H1 (cell line): ENCODE results near the gene OTUD5. TPM values are rescaled to one million over a fixed set of nuclear protein-coding genes. Genes with fewer than 3 reads are reported as not detected.

Experiments
- CTCF ChIA-PET: fragments of 300-600 bp; sonication (Branson Sonifier 250); formaldehyde crosslinking; loops from one replicate; lab custom pipeline; 2021; ENCODE audit not compliant: partially characterized antibody; lab: Charles Lee
- POLR2A ChIA-PET: fragments of 300-600 bp; sonication (Branson Sonifier 250); formaldehyde crosslinking; loops from one replicate; lab custom pipeline; 2021; ENCODE audit warnings: inconsistent platforms; ENCODE audit not compliant: partially characterized antibody; lab: Charles Lee
- DNase-seq, 2 experiments: peaks; one replicate each; pipeline versions ENCODE4 v3.0.0 to v3.0.0-alpha.2; 2010 to 2022; ENCODE audit warnings: low spot score in 2 of 2, low read depth in 1 of 2, mixed read lengths in 1 of 2
- FAIRE-seq: peaks from 2 replicates; lab custom pipeline; 2011; peaks lifted over from hg19 to GRCh38; lab: Jason Lieb, UNC
- H2AFZ ChIP-seq: 2 replicates; pipeline ENCODE4 v1.8.1; 2012; ENCODE audit warnings: low read length, inconsistent platforms
- H2AK5ac ChIP-seq: 2 replicates; pipeline ENCODE4 v1.6.1; 2013; ENCODE audit warnings: low read depth, low read length
- H2BK120ac ChIP-seq: replicated peaks from 2 replicates; pipeline ENCODE3; 2013; ENCODE audit warnings: low read depth, low read length, inconsistent platforms
- H2BK12ac ChIP-seq: 2 replicates; pipeline ENCODE4 v1.6.1; 2013; ENCODE audit warnings: low read depth, low read length
- H2BK15ac ChIP-seq: 2 replicates; pipeline ENCODE4 v1.6.1; 2013; ENCODE audit warnings: low read length
- H2BK20ac ChIP-seq: 2 replicates; pipeline ENCODE4 v1.6.1; 2013; ENCODE audit warnings: low read length
- H2BK5ac ChIP-seq: 2 replicates; pipeline ENCODE4 v1.6.1; 2013; ENCODE audit warnings: low read depth, low read length
- H3K14ac ChIP-seq: 2 replicates; pipeline ENCODE4 v1.6.1; 2013; ENCODE audit warnings: inconsistent platforms; ENCODE audit not compliant: insufficient read length
- H3K18ac ChIP-seq: 2 replicates; pipeline ENCODE4 v1.6.1; 2013; ENCODE audit warnings: low read length; ENCODE audit errors: extremely low read depth
- H3K23ac ChIP-seq: 2 replicates; pipeline ENCODE4 v1.6.1; 2013; ENCODE audit warnings: inconsistent platforms; ENCODE audit not compliant: insufficient read length
- H3K23me2 ChIP-seq: 2 replicates; pipeline ENCODE4 v1.6.1; 2013; ENCODE audit warnings: low read depth, low read length
- H3K27ac ChIP-seq: 2 replicates; pipeline ENCODE4 v1.6.1; 2011; ENCODE audit warnings: low read depth, low read length, inconsistent platforms
- H3K27me3 ChIP-seq, 4 experiments: replicated peaks in 1 of 4; 1 replicate in 1 of 4; 2 replicates in 3 of 4; pipeline versions ENCODE4 v1.6.1 to v1.8.1; 2011 to 2013; ENCODE audit warnings: low read length in 3 of 4, mild to moderate bottlenecking in 3 of 4, inconsistent platforms in 2 of 4, mixed read lengths in 2 of 4, moderate library complexity in 1 of 4; ENCODE audit not compliant: control insufficient read depth in 3 of 4, insufficient read depth in 3 of 4; ENCODE audit errors: extremely low read depth in 1 of 4
- H3K36me3 ChIP-seq, 4 experiments: 2 replicates each; pipeline versions ENCODE4 v1.6.1 to v1.8.1; 2011 to 2013; ENCODE audit warnings: mild to moderate bottlenecking in 4 of 4, low read length in 3 of 4, moderate library complexity in 2 of 4, control low read depth in 1 of 4, inconsistent platforms in 1 of 4; ENCODE audit not compliant: insufficient read depth in 4 of 4, control insufficient read depth in 2 of 4
- H3K4ac ChIP-seq: replicated peaks from 2 replicates; pipeline ENCODE3; 2013; ENCODE audit warnings: low read length, low read depth, mixed read lengths, inconsistent platforms; ENCODE audit not compliant: insufficient read length
- H3K4me1 ChIP-seq, 4 experiments: replicated peaks in 1 of 4; 1 replicate in 1 of 4; 2 replicates in 3 of 4; pipeline versions ENCODE4 v1.6.1 to v1.8.1; 2011 to 2013; ENCODE audit warnings: low read length in 3 of 4, inconsistent platforms in 2 of 4, mixed read lengths in 1 of 4; ENCODE audit not compliant: insufficient read depth in 4 of 4, control insufficient read depth in 3 of 4
- H3K4me2 ChIP-seq, 2 experiments: 2 replicates each; pipeline versions ENCODE4 v1.6.1 to v1.8.1; 2011 to 2013; ENCODE audit warnings: low read depth in 2 of 2, low read length in 2 of 2, control low read depth in 1 of 2, inconsistent platforms in 1 of 2, mild to moderate bottlenecking in 1 of 2; ENCODE audit not compliant: insufficient read depth in 1 of 2
- H3K4me3 ChIP-seq, 4 experiments: fragments of 200-600, 300-600 bp in 1 of 4; sonication (generic), shearing (Covaris generic), sonication (Bioruptor Twin) in 1 of 4; 2 replicates each; pipeline versions ENCODE4 v1.5.1 to v1.8.1; 2011 to 2016; ENCODE audit warnings: low read length in 4 of 4, low read depth in 3 of 4, control low read depth in 2 of 4, inconsistent platforms in 2 of 4, mild to moderate bottlenecking in 2 of 4, mixed read lengths in 1 of 4, moderate library complexity in 1 of 4; ENCODE audit not compliant: insufficient read depth in 2 of 4; ENCODE audit errors: extremely low read depth in 1 of 4
- H3K56ac ChIP-seq: replicated peaks from 2 replicates; pipeline ENCODE3; 2013; ENCODE audit warnings: low read depth, mild to moderate bottlenecking, mixed read lengths, low read length, inconsistent platforms; ENCODE audit not compliant: insufficient read length
- H3K79me1 ChIP-seq: 2 replicates; pipeline ENCODE4 v1.6.1; 2013; ENCODE audit warnings: low read depth, low read length, control low read depth
- H3K79me2 ChIP-seq, 2 experiments: 2 replicates each; pipeline versions ENCODE4 v1.6.1 to v1.8.1; 2012 to 2013; ENCODE audit warnings: low read length in 2 of 2, mild to moderate bottlenecking in 2 of 2, inconsistent platforms in 1 of 2; ENCODE audit not compliant: insufficient read depth in 2 of 2, control insufficient read depth in 1 of 2
- H3K9ac ChIP-seq, 4 experiments: replicated peaks in 1 of 4; 1 replicate in 1 of 4; 2 replicates in 3 of 4; pipeline versions ENCODE4 v1.6.1 to v1.8.1; 2011 to 2013; ENCODE audit warnings: low read depth in 3 of 4, low read length in 3 of 4, control low read depth in 2 of 4, mild to moderate bottlenecking in 2 of 4, moderate library complexity in 2 of 4, inconsistent platforms in 1 of 4; ENCODE audit errors: extremely low read depth in 1 of 4
- H3K9me3 ChIP-seq, 2 experiments: 2 replicates each; pipeline versions ENCODE4 v1.6.1 to v1.8.1; 2012 to 2013; ENCODE audit warnings: mild to moderate bottlenecking in 2 of 2, moderate library complexity in 2 of 2, control low read depth in 1 of 2, inconsistent platforms in 1 of 2, low read depth in 1 of 2, low read length in 1 of 2, mixed read lengths in 1 of 2; ENCODE audit not compliant: insufficient read depth in 2 of 2
- H4K20me1 ChIP-seq, 2 experiments: replicated peaks in 1 of 2; 2 replicates each; pipeline versions ENCODE3 to v1.8.1; 2011 to 2013; ENCODE audit warnings: inconsistent platforms in 2 of 2, low read length in 2 of 2, mild to moderate bottlenecking in 1 of 2; ENCODE audit not compliant: insufficient read depth in 2 of 2, control insufficient read depth in 1 of 2
- H4K5ac ChIP-seq: 2 replicates; pipeline ENCODE4 v1.6.1; 2013; ENCODE audit warnings: low read length, low read depth, mixed read lengths, inconsistent platforms; ENCODE audit not compliant: insufficient read length
- H4K8ac ChIP-seq: 2 replicates; pipeline ENCODE4 v1.8.0; 2013; ENCODE audit warnings: mild to moderate bottlenecking, moderate library complexity, low read length, inconsistent platforms; ENCODE audit not compliant: insufficient read depth; ENCODE audit errors: extremely low read depth
- H4K91ac ChIP-seq: replicated peaks from 2 replicates; pipeline ENCODE3; 2013; ENCODE audit warnings: low read length, mixed read lengths, inconsistent platforms; ENCODE audit not compliant: insufficient read length
- KDM5A ChIP-seq: fragments of 200-600 bp; IDR thresholded peaks from 2 replicates; pipeline ENCODE4 v1.7.1; 2012; ENCODE audit warnings: mild to moderate bottlenecking, low read length, inconsistent platforms, mixed read lengths
- NANOG ChIP-seq: IDR thresholded peaks from 2 replicates; pipeline ENCODE4 v1.6.1; 2011; ENCODE audit warnings: low read length, low read depth, mild to moderate bottlenecking, inconsistent platforms; ENCODE audit not compliant: insufficient read depth, poor library complexity, severe bottlenecking
- PHF8 ChIP-seq: fragments of 200-600 bp; sonication (generic); conservative IDR thresholded peaks from 2 replicates; pipeline ENCODE4 v1.7.1; 2012; ENCODE audit warnings: low read depth, mild to moderate bottlenecking, inconsistent platforms, low read length, moderate library complexity
- TAF1 ChIP-seq: IDR thresholded peaks from 2 replicates; pipeline ENCODE4 v1.6.1; 2011; ENCODE audit warnings: mild to moderate bottlenecking, low read depth, low read length
- WGBS, 2 experiments: shearing (Covaris generic) in 1 of 2; methylation state at CpG; one replicate each; pipeline versions ENCODE4 v1.1.6 to v1.1.7; 2013 to 2015; ENCODE audit warnings: low lambda C conversion rate in 2 of 2, mixed read lengths in 2 of 2, inconsistent platforms in 1 of 2, low coverage in 1 of 2, missing lambda C conversion rate in 1 of 2; ENCODE audit not compliant: insufficient replicate concordance in 2 of 2, insufficient coverage in 1 of 2, insufficient read length in 1 of 2; ENCODE audit errors: extremely low coverage in 1 of 2, missing lambda C conversion rate in 1 of 2; 5-methylcytosine and 5-hydroxymethylcytosine counted together
- polyA plus RNA-seq, 7 experiments: library from polyadenylated mRNA; depleted of rRNA in 3 of 7; stranded (reverse) in 5 of 7; unstranded in 2 of 7; fragments of >200 nt in 5 of 7; fragments of 200-250 nt in 2 of 7; gene quantifications; 1 replicate in 5 of 7; 2 replicates in 1 of 7; 4 replicates in 1 of 7; pipeline versions ENCODE4 v1.2.1 to v1.2.3, GENCODE V29; 2011 to 2013; ENCODE audit warnings: missing spikeins in 2 of 7, mixed read lengths in 2 of 7
- total RNA-seq: library from RNA; stranded (reverse); fragmentation: NEBNext Ultra II Directional; extraction: Animal tissue kit (Norgen Biotek cat#: 25700); gene quantifications from 2 replicates; pipeline ENCODE4 v1.2.1, GENCODE V29; 2021
- TF ChIP-seq, protein P1 (sequence below): IDR thresholded peaks from 2 replicates; pipeline ENCODE4 v1.6.1; 2012; ENCODE audit warnings: inconsistent platforms

The OTUD5 gene
- total and polyA plus RNA-seq, 2 of the 8 experiments (the other 6 are each of a cell fraction or from before 2014, with no cell fraction given), result 46.3 to 53.5 TPM

DNA sequence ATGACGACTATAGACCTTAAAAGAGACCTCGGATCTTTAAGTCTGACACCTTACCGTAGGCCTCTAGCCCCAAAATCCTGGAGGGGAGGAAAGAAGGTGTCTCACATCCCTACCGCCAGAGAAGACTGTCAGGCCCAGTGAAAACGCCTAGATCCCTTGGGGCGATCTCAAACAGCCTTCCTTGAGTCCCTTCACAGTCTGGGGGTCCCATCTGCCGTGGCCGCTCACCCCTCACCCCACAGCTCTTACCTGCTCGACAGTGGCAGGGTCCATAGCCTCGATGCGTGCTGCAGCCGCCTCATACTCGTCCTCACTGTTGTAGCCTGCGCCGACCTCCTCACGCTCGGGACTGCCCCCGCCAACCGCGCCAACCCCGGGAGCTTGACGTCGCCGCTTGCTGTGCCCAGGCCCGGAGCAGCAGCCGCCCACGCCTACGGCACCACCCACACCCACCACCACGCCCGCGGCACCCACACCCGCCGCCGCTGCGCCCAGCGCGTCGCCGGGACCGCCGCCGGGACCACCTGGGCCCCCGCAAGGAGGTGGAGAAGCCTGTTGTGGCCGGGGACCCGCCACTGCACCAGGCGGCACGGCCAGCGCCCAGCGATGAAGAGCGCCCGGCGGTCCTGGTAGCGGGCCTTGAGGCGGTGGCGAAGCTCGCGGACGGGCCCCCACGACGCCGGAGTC lies 536 bp downstream of the OTUD5 start:
- Histone ChIP-seq H4K20me1 (peaks cover 0 to 2% of the 10 kb centered on the region in 2 experiments), H2BK12ac (no peak overlapping the region), H3K9ac (peak overlapping the region; percentile 75 to 97 (median 90)), H3K79me1 (peaks cover 7% of the 10 kb centered on the region; the same call in 1 of the 2 replicates), H2AK5ac (no peak overlapping the region), H3K79me2 (peaks cover 16 to 52% of the 10 kb centered on the region in 2 experiments; a peak in 3 of 4 replicates), H3K9me3 (no peaks in the 10 kb centered on the region), H3K27ac (peak overlapping the region; percentile 73), H3K36me3 (peaks cover 0 to 13% (median 6%) of the 10 kb centered on the region in 4 experiments; a peak in 6 of 8 replicates), H2BK5ac (no peak overlapping the region), H3K27me3 (no peaks in the 10 kb centered on the region), H3K56ac (no peak overlapping the region), H2AFZ (no peak overlapping the region), H2BK20ac (no peak overlapping the region), H3K4me1 (peaks cover 0 to 7% (median 2%) of the 10 kb centered on the region in 4 experiments; a peak in 4 of 7 replicates), H4K8ac (peak overlapping the region; percentile 57; the same call in 1 of the 2 replicates), H4K91ac (no peak overlapping the region), H3K4ac (no peak overlapping the region), H4K5ac (no peak overlapping the region), H3K18ac (no peak overlapping the region), H3K4me2 (peak overlapping the region; percentile 72 to 90), H3K4me3 (peak overlapping the region; percentile 75 to 94 (median 86)), H2BK15ac (no peak overlapping the region), H3K14ac (no peak overlapping the region), H2BK120ac (no peak overlapping the region), H3K23me2 (peaks cover 4% of the 10 kb centered on the region; the same call in 1 of the 2 replicates), H3K23ac (no peak overlapping the region)
- CTCF ChIA-PET, result interaction anchor here (2.0 kb wide), 1 partner anchor 8 kb away, joined by 4 read pairs; no protein-coding TSS in a partner anchor
- 0 out of 2 replicates have a peak, but pooled peaks have one; percentile 5 for TF ChIP-seq TAF1
- TF ChIP-seq PHF8, result 0 out of 2 replicates have a peak, but pooled peaks have one; percentile 5
- no peak for TF ChIP-seq KDM5A
- no peak for TF ChIP-seq NANOG
- TF ChIP-seq, protein P1, sequence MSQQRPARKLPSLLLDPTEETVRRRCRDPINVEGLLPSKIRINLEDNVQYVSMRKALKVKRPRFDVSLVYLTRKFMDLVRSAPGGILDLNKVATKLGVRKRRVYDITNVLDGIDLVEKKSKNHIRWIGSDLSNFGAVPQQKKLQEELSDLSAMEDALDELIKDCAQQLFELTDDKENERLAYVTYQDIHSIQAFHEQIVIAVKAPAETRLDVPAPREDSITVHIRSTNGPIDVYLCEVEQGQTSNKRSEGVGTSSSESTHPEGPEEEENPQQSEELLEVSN, result no peak
- POLR2A ChIA-PET, result interaction anchor here (0.6 to 6.7 kb wide), 12 partner anchors 11 to 223 kb away, joined by 3 to 70 read pairs (median 4); partner anchors contain the start of genes KCND1, PQBP1 and TIMM17B
- DNase-seq, result no peak
- no peak for FAIRE-seq
- 29% methylated on average over 4 of the region's 61 CpGs; no CpG with 5 or more reads in 1 of the 2 experiments for WGBS, 2 experiments
